Middle frontal gyrus (tissue), 1 donor: Measurements from ENCODE around the gene NRP1.

ENCODE experiments used
- DNase-seq: peaks from one replicate; pipeline ENCODE4 v3.0.0-alpha.2; 2015; ENCODE audit warnings: low spot score; ENCODE audit errors: extremely low spot score

NRP1 gene

GRCh38 chr10:33216661-33217427 is 117.6 kb downstream of the NRP1 start:
- DNase-seq = no peak

DNA sequence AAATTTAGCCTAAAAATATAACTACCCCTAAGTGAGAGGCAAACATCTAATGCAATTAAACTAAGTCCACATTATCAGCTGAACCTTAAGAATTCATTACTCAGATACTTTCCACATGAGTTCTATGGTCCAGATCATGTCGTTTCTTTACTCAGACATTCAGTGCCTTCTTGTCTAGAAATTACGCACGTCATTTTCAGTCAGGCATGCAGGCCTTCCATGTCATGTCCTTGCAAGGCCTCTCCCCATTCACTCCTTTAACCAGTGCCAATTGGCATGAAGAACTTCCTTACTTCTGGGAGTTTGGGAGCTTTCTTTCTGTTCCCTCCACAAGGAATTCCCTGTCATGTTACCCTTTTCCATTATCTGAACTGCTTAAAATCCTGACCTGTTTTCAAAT is 118.8 kb downstream of the NRP1 start:
- no peak for DNase-seq

- no peak for DNase-seq
These were observed 119.3 kb downstream of the NRP1 start for GRCh38 chr10:33215154-33215553.

- DNase-seq = no peak
These were observed 120.3 kb downstream of the NRP1 start for GRCh38 chr10:33214174-33214573.

- DNase-seq = no peak
These were observed 122.3 kb downstream of the NRP1 start for GRCh38 chr10:33212061-33212748.

- peak; percentile 37 for DNase-seq
These were observed 123.2 kb downstream of the NRP1 start for GRCh38 chr10:33211106-33211878.

DNA sequence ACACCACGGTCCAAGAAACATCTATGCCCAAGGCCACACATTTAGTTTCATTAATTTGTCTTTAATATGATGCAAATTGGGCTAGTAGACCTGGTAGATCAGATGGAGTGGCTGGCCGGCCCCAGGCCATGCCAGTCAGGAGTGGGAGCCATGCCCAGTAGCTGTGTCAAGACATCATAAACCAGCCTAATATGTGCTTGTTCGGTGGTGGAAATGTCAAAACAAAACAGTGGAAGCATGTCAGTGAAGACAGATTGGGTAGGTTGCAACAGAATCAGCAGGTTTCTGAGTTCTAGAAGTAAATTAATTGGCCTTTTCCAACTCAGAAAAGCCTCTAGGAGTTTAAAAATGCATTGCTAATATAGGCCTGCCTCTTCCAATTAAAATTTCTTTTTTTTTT is 124.7 kb downstream of the NRP1 start:
- no peak for DNase-seq

DNA sequence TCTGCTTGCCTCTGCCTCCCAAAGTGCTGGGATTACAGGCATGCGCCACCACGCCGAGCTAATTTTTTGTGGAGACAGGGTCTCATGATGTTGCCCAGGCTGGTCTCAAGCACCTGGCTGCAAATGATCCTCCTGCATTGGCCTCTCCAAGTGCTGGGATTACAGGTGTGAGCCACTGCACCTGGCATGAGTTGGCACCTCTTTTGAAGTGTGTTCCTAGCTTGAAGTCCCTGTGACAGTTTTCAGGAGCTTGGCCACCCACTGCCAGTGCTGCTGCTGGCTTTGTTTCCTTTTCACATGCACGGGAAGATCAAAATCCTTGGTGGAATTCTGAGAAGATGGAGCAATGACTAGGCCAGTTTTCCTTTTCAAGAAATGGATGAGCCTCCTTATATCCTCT is 126.3 kb downstream of the NRP1 start:
- no peak for DNase-seq

DNA sequence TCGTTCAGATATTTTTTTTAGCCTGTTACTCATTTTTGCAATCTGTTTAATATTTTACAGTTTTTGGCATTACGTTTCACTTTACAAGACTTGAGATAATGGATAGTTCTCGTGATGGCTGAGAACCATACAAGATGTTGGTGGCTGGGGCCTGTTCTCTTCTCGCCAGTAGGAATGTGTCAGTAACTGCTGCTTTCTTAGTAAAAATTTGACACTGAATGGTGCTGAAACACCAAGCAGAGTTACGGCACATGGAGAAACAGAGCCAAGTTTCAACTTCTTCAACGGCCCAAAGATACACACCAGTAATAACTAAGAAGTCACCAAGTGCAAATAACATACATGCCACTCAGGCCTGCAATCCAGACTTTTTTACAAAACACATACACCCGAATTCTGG is 130.4 kb downstream of the NRP1 start:
- no peak for DNase-seq

DNA sequence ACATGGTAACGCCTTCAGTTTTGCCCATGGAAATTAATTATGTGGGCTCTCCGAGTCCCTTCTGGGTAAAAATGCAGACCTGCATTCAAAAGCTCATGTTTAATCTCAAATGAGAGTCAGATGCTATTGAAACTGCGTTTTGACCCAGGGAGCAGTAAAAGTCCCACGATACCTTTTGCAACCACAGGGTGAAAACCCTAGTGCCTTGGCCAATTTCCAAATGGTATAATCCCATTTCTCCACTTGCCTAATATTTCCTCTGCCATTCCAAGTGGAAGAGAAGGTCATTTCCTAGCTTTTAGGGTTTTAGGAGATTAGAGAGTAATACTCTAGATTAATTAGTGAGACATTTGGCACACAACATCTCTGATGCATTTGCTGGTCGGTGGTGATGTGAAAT is 132.5 kb downstream of the NRP1 start:
- DNase-seq = no peak

DNA sequence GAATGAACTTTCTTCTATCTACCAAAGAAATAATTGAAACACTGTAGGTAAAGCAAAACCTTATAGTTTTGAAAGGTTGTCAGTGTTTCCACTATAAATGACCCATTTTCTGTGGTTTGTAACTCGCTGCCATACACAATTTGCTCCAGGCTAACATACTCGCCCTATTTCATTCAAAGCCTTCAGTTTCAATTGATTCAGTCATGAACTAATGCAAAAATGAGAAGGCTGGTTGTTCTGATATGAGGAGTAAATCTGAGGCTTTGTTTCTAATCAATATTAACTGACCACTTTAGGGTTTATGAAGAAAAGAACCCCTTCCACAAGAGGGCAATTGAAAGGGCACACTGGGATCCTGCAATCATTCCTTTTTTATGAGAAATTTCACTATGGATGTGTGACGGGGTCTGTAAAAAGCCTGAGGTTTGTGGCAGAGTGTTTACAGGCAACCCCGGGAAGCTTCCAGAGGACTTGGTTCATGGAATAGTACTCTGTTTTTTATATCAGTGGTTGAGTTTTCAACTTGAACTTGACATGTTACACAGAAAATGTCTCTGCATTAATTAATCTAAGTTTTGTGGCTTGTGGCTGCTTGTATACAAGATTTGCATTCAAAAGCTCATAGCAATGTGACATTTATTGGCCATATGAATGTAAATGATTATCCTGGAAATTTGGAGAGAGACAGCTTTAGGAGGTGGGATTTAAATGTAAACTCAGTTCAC is 133.2 kb downstream of the NRP1 start:
- no peak for DNase-seq

- DNase-seq = no peak
These were observed 134.7 kb downstream of the NRP1 start for GRCh38 chr10:33199731-33200232.

DNA sequence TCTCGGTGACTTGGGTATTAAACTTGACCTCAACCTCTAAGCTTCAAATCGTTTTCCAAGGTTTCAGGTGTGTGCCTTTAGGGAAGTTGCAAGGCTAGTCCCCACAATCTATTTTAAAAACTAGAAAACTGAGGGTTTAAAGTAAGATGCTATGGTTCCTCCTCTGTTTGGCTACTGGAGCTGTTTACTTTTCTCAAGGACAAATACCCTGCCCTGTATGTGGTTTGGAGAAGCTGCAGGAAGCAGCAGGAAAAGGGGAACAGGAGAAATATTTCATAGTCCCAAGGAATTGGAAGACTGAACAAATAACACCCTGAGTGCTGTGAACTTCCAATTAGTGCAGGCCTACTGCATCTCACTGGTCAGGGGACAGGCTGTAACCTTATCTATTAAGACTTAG is 135.9 kb downstream of the NRP1 start:
- no peak for DNase-seq

GRCh38 chr10:33196710-33197491 is 137.6 kb downstream of the NRP1 start:
- DNase-seq = no peak

DNA sequence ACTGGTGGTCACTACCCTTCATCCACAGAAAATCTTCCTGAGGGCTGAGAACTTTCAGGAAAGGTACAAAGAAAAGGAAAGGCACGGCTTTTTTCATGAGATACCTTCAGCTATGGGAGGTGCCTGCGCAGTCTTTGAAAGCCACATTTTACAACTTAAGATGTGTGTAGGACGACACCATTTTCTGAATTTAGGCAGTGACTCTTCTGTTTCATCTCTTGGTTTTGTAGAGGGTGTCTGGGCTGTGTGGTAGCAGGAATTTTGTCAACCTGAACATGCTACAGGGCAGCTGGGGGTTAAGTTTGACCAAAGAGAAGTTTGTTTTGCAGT is 138.1 kb downstream of the NRP1 start:
- no peak for DNase-seq

GRCh38 chr10:33195608-33196376 is 138.7 kb downstream of the NRP1 start:
- no peak for DNase-seq

DNA sequence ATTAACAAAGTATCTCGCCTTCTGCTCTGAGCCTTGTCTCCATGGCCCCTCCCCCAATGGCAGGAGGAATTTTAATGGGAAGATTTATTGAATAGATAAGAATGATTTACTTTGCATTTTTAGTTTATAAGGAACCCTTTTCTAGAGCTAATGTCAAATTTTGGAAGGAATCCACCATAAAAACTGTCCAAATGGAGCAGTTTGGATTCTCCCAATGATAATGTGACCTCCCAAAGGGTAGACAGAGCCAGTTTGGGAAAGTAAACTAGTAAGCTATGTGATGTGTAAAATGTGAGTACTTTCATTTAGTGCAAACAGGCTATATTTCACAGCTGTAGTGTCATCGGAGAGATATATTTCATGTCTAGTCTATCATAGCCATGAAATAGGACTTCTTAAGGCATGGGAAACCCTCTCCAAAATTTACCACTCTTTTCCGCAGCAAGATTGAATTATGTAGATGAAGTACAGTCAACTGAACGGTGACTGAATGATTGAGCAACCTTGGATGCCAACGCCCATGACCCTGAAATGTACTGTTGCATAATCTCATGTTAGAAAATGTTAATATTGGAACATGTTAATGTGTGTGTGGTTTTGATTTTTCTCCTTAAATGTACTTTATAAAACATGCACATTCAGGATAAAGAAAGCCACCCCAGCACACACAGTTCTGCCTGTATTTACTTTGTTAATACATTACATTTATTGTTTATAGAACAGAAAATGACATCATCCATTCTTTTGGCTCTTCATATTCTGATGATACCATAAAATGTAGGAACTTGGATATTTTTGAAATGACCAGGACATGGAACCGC is 140.6 kb downstream of the NRP1 start:
- DNase-seq = no peak

DNA sequence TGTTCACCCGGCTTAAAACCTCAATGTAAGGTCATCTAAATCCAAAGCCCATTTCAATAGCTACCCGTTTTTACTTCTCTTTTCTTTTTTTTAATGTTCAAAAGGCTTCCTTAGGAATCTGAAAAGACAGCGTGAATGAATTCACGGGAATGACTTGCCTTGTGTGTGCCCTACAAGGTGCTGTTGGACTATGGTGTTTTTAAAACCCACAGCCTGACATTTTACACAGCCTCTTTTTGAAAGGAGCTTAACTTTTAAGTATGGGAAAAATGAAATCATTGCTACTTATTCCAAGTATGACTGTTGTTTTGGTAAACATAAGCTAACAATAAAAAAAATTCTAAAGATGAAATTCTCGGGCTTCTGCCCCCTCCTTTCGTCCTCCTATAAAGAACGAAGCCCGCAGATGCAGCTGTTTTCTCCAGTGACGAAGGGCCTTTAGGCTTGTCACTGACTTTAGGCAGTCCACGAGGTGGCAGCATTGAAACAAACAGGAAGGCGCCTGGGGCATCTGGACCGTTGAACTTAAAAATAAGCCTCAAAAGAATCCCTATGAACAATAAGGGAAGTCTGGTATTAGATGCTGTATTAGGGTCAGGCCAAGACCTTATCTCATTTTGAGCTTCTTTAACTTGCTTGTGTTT is 141.3 kb downstream of the NRP1 start:
- DNase-seq = peak; percentile 64

DNA sequence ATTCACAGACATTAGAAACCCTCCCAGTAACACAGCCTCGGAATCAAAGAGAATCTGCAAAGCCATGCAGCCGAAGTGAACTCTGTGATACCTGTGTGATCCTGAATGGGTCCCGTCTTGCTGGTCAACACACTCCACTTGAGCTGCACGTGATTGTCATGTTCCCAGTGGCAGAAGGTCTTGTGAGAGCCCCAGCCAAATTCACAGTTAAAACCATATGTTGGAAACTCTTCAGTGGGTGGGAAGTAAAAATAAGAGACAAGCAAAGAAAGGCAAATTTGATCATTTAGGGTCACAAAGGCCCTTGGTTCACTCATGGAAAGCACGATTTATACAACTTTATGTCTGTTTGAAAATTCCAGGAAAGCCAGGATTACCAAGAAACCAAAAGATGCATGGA is 142.3 kb downstream of the NRP1 start:
- no peak for DNase-seq
